KBM-7 (cell line): ENCODE results near the gene SIX1.

Experiments
- DNase-seq: peaks from one replicate; pipeline ENCODE4 v3.0.0-alpha.2; 2015
- in situ Hi-C: fragments of 300-500 bp; cut with MboI; formaldehyde crosslinking; loops from 2 replicates; pipeline ENCODE4 v1.14.3; 2020; ENCODE audit warnings: low sequenced_read_pairs, low pct_unique_long_range_greater_than_20kb, mixed read lengths

Gene SIX1

DNA sequence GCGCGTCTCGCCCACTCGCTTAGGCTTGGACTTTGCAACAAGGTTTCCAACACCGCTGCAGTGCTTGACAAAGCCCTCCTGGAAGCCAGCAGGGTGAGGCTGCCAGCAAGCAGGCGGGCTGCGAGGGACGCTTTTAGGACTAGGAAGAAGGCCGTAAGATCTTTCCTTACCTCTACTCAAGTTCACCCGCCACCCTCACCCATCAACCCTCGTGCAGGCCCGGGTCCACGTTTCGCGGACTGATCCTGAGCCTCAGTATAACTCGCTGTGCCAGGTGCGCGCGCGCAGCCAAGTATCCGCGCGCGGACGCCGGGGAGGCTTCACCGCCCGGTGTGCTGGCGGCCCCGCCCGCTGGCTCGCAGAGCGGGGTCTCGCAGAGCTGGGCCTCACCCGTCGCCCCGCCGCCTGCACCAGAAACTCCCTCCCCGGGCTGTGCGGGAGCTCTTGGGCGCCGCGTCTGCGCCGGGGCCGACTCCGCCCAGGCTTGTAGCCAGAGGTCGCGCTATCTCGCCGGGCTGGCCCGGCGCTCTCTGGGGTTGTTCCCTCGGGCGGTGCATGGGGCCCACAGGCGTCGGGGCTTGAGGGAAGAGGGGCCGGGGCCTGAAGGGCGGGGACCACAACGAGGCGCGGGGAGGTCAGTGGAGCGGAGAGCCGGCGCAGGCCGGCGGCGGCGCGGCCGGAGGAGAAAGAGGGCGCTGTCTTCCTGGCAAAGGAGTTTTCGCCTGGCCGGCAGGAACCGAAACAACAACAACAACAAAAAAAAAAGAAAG is 7.6 kb upstream of the SIX1 start:
- DNase-seq = no peak
- in situ Hi-C loops = no loop called here

DNA sequence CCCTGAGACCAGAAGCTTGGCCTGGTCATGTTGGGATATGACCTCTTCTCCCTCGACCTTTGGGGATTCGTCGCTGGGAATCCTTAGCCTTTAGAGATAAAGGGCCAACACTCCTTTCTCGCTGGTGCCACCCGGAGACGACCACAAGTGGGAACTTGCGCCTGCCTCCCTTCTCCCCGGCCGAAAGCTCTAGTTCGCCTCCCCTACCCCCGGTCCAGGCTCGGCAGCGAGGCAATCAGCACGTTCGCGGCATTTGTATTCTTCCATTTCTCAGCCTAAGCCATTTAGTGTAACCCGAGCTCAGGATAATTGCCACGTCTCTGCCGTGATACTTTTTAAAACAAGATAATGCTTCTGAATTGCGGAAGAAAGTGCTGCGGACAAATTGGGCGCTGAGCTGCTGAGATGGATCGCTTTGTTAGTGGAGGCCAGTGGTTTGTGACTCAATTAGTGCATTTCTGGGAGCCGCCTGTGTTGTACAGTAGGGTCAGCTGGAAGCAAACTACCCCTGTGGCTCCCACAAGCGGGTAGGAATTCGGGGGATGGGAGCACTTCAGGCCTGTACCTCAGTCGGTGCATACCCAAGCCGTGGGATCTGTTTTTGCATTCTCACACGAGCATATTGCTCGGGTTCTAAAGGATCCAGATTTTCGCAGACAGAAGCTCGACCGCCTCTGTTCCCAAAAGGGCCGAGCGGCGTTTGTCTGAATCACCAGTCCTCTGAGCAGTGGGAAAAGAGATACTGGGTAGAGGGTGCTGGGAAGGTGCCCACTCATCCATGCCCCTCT is 6.8 kb upstream of the SIX1 start:
- no peak for DNase-seq
- in situ Hi-C loops = no loop called here

DNA sequence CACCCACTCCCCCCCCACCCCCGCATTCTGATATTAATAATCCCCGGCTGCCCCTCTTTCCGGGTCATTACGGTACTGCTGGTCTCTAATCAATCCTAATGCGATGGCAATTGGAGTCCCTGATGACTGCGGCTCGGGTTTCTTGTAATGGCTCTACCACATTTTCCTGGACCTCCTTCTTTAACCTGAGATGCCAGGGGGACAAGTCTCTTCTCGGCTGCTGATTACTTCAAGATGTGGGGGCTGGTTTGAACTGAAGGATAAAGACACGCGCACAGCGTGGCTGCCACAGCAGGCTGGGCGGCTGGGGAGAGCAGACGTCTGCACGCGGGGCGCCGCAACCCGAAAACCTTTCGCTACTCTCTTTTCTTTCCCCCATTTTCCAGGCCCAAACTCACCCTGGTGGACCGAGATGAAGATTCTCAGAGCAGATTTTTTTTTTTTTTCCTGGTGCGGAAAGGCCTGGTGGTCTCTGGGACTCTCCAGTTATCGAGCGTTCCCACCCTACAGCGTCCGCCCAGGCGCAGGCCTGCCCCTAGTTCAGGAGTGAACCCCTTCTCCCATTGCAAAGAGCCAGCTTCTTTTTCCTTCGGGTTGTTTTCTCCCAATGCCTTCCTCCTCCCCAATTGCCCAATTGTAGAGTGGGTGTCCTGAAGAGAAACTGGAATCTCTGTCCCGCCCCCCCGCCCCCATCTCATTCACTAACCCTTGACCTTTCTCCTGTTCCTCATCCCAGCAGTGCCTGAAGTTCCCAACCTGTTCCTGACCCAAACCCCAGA is 6.0 kb upstream of the SIX1 start:
- DNase-seq = no peak
- in situ Hi-C loops = no loop called here

DNA sequence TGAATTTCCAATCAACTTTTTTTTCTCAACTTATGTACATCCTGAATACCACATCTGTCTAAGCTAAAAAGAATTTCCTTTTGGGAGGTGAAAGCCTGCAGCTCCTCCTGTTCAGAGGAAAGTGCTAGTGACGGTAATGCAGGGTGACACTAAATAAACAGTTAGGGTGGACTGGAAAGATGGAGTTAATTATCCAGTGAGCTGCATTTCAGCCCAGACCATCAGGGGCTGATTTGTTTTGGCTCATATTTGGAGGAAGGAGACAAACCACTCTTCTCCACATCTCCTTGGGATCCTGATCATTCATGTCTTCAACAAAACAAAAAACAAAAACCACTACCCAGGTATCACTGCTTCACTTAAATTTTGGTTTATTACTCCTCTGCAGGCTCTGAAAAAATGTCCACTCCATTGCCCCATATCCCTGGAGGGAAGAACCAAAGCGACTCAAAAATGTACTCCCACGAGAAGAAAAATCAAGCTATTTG is 5.1 kb upstream of the SIX1 start:
- in situ Hi-C loops = no loop called here
- no peak for DNase-seq

DNA sequence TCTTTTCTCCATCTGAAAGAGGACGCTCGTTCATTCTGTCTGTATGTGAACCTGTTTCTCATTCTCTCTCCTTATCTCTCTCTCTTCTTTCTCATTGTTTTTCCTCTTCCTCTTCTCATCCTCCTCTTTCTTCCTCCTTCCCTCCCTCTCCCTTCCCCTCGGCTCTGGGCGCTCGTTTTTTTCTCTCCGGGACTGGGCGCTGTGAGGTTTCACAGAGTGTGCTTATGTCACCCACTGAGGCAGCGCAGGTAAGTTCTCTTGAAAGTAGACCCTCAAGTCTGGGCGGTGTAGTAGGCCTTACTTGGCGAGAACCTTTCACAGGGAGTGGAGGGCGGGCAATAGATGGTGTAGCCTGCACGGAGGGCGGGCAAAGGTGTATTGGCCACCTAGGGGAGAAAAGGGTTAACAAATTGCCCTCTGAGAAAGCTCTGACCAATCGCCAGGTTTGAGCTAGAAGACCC is 4.5 kb upstream of the SIX1 start:
- DNase-seq = no peak
- in situ Hi-C loops = no loop called here

DNA sequence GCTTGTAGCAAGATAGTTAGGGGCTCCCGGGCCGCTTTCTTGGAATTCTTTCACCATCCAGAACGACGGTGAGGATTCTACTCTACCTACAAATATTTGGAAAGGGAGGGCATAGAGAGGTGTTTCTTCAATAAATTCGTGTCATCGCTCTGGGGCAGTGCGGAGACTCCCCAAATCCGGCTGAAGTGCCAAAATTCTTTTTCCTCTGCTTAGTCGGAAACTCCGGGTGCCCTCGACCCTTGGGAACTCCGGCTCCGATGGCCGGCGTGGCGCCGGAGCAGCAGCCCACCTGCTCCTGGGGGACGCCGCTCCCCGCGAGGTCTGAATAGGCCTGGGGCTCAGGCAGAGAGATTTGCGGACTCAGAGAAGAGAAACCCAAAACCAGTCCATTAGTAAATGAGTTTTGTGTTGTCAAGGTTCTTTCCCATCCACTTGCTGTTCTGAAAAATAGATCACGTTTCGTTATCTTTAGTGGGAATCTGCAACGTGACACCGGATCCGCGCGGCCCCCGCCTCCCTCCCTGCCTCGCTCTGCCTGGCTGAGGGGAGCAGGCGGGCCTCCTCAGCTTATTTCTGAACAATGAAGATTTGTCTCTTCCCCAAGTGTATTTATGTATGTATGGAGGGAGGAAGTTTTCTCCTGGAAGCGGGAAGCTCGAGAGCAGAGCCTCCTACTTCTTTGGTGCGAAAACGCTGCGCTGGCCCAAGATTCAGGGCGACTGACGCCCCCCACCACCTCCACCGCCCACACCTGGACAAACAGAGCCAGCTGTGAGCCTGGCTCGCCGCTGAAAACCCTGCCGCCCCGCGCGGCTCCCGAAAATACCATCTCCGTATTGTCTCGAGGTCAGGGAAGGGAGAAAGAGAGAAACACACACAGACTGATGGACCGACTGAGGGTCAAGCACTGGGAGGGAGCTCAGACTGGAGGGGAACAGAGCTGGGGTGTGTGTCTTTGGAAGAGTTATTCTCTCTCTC is 3.7 kb upstream of the SIX1 start:
- no peak for DNase-seq
- in situ Hi-C loops = no loop called here

DNA sequence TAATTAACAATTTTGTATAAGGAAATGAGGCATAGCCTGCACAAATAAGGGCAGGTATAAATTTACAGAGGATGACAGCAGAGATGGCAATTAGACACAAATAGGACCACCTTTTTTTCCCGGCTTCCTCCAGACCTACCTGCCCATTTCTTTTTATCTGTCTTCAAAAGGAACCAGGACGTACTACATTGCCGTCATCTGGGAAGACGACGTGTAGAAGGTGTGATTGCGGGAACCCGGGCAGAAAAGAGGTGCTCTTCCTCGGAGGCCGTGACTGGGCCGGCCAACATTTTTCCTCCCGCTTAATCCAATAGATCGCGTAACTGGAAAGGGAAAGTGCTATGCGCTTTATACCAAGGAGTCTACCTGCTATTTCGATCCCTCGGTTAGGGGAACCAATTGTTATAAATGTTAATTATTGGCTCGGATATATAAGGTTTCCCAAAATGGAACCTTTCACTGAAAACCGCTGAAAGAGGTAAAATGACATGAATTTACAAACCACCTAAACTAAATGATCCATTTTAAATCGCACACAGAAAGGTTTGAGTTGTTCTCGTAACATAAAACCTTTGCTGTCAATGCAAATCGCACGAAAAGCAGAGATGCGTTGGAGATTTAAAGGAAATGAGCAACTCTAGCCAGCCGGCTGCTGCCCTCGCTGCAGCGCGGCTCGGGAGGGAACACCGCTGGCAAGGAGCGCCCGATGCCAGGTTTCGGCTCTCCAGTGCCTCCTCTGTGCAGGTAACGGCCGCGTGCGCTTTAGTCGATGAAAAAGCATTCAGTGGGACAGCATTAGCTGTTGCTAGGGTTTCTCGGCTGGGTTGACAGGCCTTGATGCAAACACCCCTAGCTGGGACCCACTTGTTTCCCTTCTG is 2.8 kb upstream of the SIX1 start:
- in situ Hi-C loops = no loop called here

DNA sequence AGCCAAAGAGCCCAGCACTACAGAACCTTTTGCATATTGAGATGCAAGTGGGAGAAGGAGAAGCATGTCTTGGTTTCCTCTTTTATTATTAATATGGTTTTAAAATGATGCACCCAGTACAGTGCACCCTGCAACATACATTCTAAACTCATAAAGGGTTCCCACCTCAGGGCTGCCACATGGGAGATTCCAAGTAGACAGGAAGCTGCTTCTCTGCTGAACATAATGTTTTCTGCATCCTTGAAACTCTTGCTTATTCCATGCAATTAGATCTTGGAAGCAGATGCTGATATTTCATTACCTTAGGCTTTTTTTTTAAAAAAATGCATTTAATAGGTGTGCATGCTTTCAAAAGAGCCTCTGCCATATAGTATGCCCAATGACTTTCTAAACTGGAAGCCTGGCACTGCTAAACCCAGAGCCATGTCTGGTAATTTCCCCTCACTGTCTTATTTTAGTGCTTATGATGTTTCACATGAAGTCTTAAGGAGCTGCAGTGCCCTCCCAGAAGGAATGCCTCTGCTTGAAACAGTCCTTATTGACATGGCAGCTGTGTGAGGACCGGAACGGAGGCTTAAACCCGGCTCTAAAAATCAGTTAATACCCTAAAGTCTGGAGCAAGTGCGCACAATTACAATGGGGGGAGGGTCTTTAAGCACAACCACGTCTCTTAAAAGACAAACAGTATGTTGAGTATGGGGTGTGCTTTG is 2.0 kb upstream of the SIX1 start:
- DNase-seq = no peak
- in situ Hi-C loops = no loop called here

More for the DNA sequence above, 2.8 kb upstream of the SIX1 start:
- DNase-seq = no peak

DNA sequence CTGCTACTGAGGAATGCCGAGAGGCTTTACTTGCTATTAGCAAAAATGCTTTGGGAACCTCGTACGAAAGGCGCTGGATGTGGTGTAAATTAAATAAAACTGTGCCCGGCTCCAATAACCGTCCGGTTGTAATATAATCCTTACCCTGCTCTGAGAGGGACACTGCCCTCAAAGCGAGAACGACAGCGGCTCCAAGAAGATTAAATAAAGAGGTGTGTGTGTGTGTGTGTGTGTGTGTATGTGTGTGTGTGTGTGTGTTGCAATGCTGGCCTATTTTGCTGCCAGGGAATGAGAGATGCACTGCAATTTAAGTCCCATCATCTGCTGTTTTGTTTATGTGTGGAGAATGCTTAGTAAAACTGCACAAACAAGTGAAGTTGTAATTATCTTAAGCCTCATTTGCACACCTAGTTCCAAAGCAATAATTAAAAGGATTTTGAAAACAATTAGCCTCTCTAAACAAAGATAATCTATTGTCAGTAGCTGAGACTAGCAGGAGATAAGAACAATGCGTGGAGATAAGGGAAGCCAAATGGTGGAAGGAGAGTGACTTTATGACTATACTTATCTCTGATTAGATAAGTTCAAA is 1.2 kb upstream of the SIX1 start:
- no peak for DNase-seq
- in situ Hi-C loops = no loop called here

DNA sequence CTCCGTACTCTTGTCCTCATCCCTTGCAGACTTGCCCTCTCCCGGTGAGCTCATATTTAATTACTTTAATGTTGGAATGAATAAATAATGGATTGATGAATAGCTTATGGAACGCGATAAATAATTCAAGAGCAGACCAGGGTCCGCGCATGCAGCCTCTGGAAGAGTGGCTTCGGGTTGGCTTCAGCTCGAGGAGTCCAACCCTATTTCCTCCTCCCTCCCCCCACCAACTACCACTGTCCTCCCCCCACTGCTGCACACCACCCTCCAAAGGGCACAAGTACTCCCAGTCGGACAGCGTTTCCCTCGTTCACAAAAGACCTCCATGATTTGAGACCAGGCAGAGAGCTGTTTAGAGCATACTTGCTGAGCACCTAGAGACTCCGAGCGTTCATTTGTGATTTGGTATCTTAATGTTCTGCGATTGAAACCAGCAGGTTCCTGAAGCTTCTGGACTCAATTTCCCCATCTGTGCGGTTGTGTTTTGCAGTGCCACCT is 647 bp upstream of the SIX1 start:
- DNase-seq = no peak
- in situ Hi-C loops = loop anchor here (25.0 kb wide), 2 partner anchors 337 to 587 kb away; partner anchors contain the start of genes SLC38A6 and TRMT5

DNA sequence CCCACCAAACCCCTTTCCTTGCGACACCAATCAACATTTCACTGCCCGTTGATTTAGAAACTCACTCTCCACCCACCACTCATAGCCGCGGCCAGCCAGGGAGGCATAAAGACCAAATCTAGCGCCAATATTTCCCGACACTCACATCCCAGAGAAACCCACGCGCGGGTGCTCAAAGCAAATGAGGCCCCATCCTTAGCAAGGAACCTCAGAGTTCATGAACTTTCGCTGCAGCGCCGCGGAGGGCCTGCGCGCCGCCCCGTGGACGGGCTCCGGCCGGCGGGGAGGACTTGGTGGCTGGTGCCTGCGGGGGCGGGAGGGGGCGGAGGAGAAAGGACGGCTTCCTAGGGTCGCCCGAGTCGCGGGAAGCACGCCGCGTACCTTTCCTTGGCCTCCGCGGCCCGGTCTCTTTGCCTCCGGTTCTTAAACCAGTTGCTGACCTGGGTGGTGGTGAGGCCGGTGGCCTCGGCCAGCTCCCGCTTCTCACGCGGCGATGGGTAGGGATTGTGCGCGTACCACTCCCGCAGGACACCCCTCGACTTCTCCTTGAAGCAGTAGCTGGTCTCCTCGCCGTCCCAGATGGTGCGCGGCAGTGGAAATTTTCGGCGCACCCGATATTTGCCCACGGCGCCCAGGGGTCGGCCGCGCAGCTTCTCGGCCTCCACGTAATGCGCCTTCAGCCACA is 886 bp downstream of the SIX1 start:
- DNase-seq = peak; percentile 40
- in situ Hi-C loops = loop anchor here (25.0 kb wide), 2 partner anchors 339 to 589 kb away; partner anchors contain the start of genes SLC38A6 and TRMT5

DNA sequence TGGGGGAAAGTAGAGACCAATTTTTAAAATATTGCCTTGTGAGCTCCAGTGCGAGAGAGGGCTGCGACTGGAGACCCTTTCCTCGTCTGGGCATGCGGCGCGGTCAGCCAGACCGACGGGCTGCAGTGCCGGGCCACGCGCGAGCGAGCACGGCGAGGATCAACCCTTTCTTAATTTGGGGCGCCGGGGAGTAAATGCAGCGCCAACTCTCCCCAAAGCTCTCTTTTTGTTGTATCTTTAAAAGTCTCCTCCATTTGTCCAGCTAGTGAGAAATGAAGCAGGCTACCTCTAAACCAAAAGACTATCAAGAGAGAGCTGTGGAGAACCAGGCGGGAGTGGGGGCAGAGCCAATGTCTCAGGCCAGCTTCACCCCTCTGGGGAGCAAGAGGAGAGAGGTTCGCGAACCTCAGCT is 1.4 kb downstream of the SIX1 start:
- no peak for DNase-seq
- in situ Hi-C loops = loop anchor here (25.0 kb wide), 2 partner anchors 339 to 589 kb away; partner anchors contain the start of genes SLC38A6 and TRMT5

DNA sequence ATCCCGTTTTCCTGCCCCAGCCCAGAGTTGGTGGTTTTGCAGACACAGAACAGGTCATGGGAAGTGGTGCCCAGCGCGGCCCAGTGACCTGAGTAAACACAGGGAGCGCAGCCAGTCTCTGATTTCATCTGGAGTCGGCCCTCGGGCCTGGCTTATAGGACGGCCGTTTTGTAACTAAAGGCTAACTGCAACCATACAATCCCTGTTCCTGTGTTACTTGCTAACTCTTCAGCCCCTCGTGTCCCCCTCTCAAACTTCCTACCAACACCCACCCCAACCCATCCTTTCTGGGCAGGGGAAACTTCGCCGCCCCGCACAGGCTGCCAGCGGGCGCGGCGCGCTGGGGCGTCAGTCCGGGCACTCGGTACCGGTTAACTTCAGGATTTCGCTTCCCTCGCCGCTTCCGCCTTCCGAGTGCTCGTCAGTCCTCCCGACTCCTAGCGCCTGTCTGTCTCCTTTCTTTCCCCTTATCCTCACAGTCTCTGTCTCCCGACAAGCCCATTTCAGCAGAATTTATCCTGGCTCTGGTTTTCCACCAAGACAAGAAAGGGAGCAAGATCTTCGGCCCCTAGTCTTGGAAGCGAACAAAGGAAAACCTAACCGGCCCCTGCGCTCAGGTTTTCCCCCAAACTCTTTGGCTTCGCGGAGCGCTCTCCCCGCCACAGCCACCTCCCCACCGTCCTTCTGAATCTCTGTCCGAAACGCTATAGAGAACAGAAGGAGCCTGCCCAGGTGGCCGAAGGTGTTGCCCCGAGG is 2.0 kb downstream of the SIX1 start:
- no peak for DNase-seq
- in situ Hi-C loops = loop anchor here (25.0 kb wide), 2 partner anchors 340 to 590 kb away; partner anchors contain the start of genes SLC38A6 and TRMT5

DNA sequence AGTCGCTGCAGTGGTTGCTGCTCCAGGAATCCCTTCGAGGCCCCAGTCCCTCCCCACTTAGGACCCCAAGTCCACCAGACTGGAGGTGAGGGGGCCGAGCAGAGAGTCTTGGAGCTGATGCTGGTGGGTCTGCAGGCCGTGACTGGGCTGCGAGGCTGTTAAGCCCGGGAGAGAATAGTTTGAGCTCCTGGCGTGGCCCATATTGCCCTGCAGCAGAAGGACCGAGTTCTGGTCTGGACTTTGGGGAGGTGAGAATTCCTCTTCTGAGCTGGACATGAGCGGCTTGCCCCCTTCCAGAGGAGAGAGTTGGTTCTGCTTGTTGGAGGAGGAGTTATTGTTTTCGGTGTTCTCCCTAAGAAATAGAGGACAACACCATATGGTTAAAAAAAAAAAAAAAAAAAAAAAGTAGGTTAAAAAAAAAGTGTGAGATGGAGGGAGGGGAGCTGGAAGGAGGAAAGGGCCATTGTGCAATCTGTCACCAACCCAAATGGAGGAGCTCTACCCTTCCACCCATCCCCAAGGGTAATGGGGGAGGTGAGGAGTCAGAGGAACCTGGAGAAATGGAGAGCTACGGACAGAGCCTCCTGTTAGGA is 3.0 kb downstream of the SIX1 start:
- in situ Hi-C loops = loop anchor here (25.0 kb wide), 2 partner anchors 341 to 591 kb away; partner anchors contain the start of genes SLC38A6 and TRMT5
- DNase-seq = peak; percentile 40
